Cardiac fibroblast (primary cell): ENCODE results near the gene LOXL1.
"Not testable (repeated sequence)": the region's sequence is repeated elsewhere in the genome, so short reads cannot be mapped to it uniquely, and the experiment has no call there.

ENCODE experiments used
- DNase-seq, 2 donors: peaks; one replicate each; pipeline versions ENCODE4 v3.0.0 to v3.0.0-alpha.2; 2010; ENCODE audit warnings: low read depth in 2 of 2
- H3K4me3 ChIP-seq, 2 donors: replicated peaks in 1 of 2; 1 replicate in 1 of 2; 2 replicates in 1 of 2; pipeline ENCODE4 v1.5.1; 2011; ENCODE audit warnings: low read depth in 2 of 2, low read length in 2 of 2, mild to moderate bottlenecking in 2 of 2, moderate library complexity in 1 of 2
- CTCF ChIP-seq: IDR thresholded peaks from one replicate; pipeline ENCODE4 v1.5.1; 2011; ENCODE audit warnings: low read depth, mild to moderate bottlenecking, low read length, inconsistent platforms

Gene LOXL1

GRCh38 chr15:73964736-73965093, 38.5 kb downstream of the LOXL1 start:
- H3K4me3 ChIP-seq = no peak overlapping the region
- peak; percentile 84 for DNase-seq
- TF ChIP-seq CTCF = peak; percentile 99

GRCh38 chr15:73965094-73965757, 39.0 kb downstream of the LOXL1 start:
- TF ChIP-seq CTCF = no peak
- no peak overlapping the region for H3K4me3 ChIP-seq
- DNase-seq = no peak

GRCh38 chr15:73965758-73966113, 39.5 kb downstream of the LOXL1 start:
- peak; percentile 36 to 42 for DNase-seq
- no peak overlapping the region for H3K4me3 ChIP-seq
- no peak for TF ChIP-seq CTCF

GRCh38 chr15:73968461-73968860, 42.2 kb downstream of the LOXL1 start:
- H3K4me3 ChIP-seq = no peak overlapping the region
- TF ChIP-seq CTCF = no peak
- DNase-seq = no peak

GRCh38 chr15:73969151-73969759, 43.0 kb downstream of the LOXL1 start:
- DNase-seq = no peak
- no peak for TF ChIP-seq CTCF
- no peak overlapping the region for H3K4me3 ChIP-seq

- peak overlapping the region in 1 of 2 donors; percentile 19 for H3K4me3 ChIP-seq
- peak; percentile 88 for DNase-seq
Measured at GRCh38 chr15:73972984-73973682, 46.9 kb downstream of the LOXL1 start.

GRCh38 chr15:73973683-73974200, 47.5 kb downstream of the LOXL1 start:
- not testable (repeated sequence) for H3K4me3 ChIP-seq, DNase-seq

More at GRCh38 chr15:73972984-73973682, 46.9 kb downstream of the LOXL1 start:
- TF ChIP-seq CTCF = peak; percentile 91

GRCh38 chr15:73975440-73976125, 49.3 kb downstream of the LOXL1 start:
- peak in 1 of 2 donors; percentile 38 for DNase-seq

More at GRCh38 chr15:73975440-73976125, 49.3 kb downstream of the LOXL1 start:
- H3K4me3 ChIP-seq = not testable (repeated sequence)
